GM18868 (cell line): ENCODE data around the gene ACBD4.

Source experiments
- ATAC-seq: cut with Tn5 transposase; IDR thresholded peaks from one replicate; pipeline ENCODE4 v1.9.1; 2021; ENCODE audit warnings: mild to moderate bottlenecking, moderate library complexity; ENCODE audit not compliant: unreplicated experiment

Gene ACBD4, protein sequence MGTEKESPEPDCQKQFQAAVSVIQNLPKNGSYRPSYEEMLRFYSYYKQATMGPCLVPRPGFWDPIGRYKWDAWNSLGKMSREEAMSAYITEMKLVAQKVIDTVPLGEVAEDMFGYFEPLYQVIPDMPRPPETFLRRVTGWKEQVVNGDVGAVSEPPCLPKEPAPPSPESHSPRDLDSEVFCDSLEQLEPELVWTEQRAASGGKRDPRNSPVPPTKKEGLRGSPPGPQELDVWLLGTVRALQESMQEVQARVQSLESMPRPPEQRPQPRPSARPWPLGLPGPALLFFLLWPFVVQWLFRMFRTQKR

DNA sequence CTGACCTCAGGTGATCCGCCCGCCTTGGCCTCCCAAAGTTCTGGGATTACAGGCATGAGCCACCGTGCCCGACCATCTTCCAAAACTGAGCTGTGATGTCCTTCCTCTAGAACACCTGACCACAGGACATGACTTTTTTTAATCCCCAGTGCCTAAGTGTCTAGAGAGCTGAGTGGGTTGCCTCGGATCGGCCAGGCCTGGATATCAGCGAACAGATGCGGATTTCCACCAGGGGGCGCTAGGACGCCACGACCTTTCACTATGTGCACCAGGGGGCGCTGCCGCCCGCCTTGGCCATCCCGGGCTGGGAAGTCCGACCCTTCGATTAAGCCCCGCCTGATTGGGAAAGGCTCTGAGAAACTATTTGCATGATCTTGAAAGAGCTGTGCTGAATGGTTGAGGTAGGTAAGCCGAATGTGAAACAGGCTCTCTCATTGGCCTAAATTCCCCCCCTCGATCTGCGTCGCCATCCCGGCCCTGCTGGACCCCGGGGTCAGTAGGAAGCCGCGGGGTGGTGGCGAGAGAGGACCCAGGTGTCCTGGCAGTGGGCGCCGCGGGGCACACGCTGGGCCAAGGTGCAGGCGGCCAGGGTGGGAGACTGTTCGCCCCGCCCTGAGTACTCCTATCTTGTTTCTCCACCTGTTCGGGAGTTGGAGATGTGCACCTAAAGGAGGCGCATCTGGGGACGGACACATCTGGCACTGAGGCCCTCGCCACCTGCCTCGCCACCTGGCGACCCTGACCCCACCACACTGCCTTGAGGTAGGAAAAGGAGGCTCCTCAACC lies at the start of gene ACBD4:
Gene ACBD4, plus strand, starts transcription at position 496 of the 786 bp plus-strand sequence. CDS start 458 bp downstream, outside the sequence.
- peak; percentile 81 for ATAC-seq

DNA sequence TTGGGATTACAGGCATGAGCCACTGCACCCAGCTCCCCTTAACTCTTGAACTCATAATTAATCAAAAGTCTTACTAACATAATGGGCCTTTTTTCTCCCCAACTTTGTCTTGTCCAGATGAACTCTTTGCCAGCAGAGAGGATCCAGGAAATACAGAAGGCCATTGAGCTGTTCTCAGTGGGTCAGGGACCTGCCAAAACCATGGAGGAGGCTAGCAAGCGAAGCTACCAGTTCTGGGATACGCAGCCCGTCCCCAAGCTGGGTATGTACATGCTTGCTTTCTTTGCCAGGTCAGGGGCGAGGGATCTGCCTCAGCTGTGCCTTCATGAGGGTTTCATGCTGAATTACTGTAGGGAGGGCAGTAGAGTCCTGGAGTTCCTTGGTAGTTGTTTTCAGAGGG lies 49.1 kb upstream of the ACBD4 start:
- ATAC-seq, result no peak

DNA sequence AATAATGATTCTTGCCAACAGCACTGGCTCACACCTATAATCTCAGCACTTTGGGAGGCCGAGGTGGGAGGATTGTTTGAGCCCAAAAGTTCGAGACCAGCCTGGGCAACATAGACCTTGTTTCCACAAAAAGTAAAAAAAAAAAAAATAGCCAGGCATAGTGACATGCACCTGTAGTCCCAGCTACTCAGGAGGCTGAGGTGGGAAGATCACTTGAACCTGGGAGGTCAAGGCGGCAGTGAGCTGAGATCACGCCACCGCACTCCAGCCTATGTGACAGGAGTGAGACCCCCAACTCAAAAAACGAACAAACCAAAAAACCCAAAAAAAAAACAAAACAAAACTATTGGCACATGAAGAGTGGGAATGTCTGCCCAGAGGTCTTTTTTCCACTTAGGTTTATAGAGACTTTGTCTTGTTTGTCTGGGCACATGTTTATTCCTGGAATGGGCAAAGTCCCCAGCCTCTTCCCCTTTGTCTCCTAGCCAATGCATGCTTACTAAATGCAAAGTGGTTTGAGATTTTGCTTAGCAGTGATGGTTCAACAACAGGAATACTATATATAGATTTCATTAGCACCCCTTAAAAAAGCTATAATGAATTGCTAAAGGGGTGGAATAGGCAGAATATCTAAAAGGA lies 48.5 kb upstream of the ACBD4 start:
- ATAC-seq, result no peak

DNA sequence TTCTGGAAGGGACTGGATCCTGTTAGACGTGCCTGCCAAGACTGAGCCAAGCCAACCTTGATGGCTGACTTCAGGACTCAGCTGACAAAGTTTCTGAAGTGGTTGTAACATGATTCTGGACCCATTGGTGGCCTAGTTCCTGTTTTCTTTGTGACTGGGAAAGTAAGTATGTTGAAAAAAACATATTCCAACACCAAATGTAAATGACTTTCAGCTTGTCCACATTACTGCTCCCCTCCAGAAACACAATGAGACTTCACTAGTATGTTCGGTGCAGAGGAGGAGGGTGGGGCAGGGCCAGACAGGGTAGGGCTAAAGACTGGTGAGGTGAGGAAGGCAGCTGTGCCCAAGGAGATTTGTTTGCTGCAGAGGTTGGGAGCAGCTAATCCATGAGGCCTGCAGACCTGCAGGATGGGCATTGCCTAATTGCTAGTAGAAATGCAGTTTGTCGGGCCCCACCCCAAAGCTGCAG lies 47.9 kb upstream of the ACBD4 start:
- no peak for ATAC-seq

DNA sequence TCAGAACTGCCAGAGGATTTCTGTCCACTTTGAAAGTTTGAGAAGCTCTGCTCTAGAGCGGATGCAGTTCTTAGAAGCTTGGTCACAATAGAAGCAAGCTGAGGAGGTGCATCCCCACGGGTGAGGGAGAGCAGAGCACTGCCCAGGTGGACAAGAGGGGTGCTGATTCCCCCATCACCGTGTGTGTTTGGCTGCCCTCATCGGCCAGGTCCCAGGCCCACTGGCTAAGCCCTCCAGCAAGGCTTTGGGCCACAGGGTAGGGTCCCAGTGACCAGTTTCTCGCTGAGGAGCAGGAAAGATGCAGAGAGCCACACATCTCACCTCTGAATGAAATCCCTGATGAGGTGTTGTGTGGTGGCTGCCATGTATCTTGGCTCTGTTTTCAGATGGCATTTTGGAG lies 47.5 kb upstream of the ACBD4 start:
- no peak for ATAC-seq

DNA sequence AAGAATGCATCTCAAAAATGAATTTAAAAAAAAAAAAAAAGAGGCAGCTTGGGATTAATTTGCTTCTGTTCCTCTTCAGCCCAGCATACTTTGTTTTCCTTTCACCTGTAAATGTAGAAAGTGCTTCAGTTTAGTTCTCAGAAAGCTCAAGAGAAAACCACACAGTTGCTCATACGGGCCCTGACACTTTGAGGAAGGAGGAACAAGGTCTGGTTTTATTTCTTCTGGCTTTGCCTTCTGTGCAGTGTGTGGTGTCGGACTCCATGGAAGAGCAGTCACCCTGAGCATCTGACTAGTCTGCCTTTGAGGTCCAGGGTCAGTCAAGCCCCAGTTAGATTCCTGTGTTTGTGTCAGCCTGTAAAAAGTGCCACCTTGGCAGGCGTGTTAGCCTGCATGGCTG lies 46.7 kb upstream of the ACBD4 start:
- no peak for ATAC-seq

DNA sequence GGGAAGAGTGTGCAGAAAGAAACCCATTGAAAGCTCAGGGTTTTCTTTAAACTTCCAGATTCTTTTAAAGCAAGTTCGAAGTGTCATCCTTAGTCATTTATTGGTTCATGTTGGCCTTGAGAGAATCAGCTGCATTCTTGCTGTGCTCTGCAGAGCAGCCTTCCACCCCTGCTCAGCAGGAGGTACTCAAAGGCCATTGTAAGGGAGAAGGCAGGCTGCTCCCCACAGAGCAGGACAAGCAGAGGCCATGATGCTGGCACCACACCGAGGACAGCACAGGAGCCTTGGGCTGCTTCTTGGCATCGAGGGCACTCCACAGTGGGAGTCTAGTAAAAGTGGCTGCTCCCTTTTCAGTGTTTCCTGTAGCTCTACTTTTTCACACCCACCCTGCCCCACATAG lies 44.8 kb upstream of the ACBD4 start:
- no peak for ATAC-seq

DNA sequence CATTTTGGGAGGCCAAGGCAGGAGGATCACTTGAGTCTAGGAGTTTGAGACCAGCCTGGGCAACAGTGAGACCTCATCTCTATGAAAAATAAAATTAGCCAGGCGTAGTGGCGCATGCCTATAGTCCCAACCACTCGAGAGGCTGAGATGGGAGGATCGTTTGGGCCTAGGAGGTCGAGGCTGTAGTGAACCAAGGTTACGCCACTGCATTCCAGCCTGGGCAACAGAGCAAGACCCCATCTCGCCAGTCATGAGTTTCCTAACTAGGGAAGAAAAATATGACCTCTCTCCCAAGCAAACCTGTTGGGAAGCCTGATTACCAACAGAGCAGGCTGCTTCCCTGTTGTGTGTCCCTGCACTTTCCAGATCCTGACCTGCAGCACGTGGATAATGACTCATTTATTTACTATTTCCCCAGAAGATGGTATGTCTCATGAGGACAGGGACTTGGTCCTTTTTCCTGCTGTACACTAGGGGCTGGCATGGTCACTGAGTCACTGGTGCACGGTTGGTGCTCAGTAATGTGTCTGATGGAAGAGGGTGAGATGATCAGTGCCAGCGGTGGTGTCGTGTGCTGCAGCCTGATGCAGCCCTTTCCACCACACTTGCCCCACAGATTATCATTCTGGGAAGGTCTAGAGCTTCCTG lies 43.6 kb upstream of the ACBD4 start:
- ATAC-seq, result no peak

DNA sequence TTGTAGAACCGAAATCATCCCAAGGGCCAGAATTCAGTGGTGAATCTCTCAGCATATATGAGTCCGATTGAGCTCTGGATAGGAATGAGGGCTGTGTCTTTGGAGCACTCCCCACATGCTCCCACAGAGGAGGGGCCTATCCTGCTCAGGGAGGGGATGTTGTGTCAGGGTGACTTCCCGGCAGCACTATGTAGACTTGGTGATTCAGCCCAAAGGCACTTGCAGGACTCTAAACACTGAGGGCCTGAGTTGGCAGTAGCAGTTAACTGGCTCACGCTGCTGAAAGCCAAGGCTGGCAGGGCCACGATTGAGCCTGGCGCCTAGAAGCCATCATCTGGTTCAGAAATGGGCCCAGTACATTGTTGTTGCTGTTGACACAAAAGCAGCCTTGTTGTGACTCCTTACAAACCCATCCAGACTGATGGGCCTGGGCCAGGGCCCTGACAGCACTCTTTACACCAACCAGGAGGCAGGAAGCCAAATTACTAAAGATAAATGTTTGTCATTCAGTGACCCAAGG lies 42.5 kb upstream of the ACBD4 start:
- ATAC-seq, result no peak

DNA sequence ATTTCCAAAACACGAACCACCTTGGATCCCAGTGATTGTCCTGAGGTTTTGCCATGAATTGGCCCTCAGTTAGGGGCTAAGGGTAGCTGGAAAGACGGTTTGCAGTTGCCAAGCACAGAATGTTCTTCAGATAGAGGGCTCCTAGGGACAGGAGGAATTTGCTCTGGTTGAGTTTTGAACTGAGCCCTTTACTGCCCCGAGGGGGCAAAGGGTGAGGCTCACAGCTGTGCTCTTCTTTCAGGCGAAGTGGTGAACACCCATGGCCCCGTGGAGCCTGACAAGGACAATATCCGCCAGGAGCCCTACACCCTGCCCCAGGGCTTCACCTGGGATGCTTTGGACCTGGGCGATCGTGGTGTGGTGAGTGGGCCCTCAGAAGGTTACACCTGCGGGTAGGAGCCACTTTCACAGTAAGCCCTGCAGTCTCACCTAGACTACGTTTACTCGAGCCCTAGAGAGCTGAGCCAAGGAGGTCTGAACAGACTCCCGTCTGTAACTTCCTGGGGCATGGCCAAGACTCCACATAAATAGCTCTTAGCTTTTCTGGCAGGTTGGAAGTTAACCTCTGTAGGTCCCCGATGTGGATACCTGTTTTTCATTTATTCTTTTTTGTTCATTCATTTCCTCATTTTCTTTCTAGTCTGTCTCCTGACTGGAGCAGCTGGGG lies 41.9 kb upstream of the ACBD4 start:
- ATAC-seq, result no peak

DNA sequence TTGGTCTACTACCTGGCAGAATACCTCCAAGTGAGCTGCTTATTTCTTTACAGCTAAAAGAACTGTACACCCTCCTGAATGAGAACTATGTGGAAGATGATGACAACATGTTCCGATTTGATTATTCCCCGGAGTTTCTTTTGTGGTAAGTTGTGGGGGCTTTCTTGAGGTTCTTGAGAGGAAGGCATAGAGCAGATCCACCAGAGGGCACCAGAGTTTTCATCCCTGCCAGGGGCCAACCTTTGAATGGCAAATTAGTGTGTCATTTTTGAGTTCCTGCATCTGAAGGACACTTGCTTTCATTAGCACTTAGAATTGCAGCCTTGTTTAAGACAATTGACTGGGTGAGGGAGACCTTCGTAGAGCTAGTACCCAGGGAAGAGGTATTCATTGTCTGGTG lies 39.3 kb upstream of the ACBD4 start:
- ATAC-seq, result no peak

DNA sequence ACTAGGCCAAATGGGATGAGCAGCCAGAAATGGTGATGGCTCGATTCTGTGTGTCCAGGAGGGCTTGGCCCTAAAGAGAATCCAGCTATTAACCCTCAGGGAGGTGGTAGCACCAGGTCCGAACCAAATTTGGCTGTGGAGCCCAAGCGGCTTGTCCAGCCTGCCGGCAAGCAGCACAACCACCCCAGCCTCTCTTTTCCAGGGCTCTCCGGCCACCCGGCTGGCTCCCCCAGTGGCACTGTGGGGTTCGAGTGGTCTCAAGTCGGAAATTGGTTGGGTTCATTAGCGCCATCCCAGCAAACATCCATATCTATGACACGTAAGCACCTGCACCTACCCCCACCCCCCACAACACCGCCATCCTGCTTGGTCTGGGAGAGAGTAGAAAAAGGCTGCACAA lies 38.6 kb upstream of the ACBD4 start:
- no peak for ATAC-seq

DNA sequence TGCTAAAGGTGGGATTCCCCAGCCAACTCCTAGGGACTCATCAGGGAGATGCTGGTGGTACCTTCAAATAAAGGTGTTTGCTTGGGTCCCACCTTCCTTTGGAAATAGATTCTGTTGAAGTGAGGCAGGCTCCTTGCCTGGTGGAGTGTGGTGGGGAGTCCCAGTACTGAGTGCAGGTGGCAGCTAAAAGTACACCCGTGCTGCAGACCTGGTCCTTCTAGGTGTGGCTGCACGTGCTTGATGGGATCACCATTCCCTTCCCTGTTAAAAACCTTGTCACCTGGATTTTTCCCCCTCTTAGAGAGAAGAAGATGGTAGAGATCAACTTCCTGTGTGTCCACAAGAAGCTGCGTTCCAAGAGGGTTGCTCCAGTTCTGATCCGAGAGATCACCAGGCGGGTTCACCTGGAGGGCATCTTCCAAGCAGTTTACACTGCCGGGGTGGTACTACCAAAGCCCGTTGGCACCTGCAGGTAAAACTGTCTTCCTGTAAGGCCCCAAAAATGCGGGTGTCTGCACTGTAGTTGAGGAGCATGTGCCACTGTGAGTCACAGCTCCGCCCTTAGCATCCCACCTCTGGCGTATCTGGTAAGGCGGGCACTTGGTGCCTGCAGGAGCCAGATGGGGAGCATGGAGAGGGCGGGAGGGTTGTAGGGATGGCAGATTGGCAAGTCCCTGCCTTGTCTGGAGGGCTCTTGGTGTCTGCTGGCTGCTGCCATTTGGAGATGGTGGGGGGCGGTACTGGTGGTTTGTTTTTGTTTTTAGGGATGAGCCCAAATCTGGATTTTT lies 37.2 kb upstream of the ACBD4 start:
- ATAC-seq, result no peak

DNA sequence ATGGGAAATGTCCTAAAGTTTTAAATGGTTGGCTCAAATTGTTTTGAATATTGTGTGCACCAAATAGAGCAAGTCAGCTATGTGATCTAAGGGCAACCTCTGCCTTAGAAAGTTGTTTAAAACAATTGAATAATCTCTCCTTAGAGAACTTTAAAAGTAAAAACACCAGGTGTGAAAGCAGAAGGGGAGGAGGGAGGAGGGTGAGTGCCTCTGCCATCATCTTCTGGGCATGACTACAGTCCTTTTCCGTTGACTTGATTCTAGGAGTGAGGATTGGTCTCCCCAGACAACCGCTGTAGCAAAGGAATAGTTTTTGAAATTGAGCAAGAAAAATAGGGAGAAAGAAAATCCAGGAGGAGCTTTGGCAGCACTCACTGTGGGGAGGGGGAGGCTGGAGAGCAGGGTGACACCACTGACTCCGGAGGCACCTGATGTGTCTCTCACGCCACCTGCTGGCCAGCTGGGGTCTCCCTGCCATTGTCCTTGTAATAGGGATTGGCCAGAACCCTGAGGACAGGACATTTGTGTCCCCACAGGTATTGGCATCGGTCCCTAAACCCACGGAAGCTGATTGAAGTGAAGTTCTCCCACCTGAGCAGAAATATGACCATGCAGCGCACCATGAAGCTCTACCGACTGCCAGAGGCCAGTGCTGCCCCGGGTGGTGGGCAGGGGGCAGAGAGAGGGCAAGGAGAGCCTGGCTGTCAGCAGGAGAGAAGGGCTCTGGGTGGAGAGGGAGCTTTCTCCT lies 36.4 kb upstream of the ACBD4 start:
- ATAC-seq, result no peak

DNA sequence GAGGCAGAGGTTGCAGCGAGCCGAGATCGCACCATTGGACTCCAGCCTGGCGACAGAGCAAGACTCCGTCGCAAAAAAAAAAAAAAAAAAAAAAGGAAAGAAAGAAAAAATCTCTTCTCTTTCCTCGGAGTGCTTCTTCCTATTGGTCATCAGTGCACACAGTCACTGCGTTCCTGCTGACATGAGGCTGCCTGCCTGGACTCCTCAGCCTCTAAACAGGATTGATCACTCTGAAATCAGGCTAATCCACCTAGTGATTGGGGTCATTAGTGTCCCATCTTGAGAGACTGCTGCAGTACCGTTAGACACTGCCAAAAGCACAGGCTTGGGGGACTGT lies 34.0 kb upstream of the ACBD4 start:
- no peak for ATAC-seq

DNA sequence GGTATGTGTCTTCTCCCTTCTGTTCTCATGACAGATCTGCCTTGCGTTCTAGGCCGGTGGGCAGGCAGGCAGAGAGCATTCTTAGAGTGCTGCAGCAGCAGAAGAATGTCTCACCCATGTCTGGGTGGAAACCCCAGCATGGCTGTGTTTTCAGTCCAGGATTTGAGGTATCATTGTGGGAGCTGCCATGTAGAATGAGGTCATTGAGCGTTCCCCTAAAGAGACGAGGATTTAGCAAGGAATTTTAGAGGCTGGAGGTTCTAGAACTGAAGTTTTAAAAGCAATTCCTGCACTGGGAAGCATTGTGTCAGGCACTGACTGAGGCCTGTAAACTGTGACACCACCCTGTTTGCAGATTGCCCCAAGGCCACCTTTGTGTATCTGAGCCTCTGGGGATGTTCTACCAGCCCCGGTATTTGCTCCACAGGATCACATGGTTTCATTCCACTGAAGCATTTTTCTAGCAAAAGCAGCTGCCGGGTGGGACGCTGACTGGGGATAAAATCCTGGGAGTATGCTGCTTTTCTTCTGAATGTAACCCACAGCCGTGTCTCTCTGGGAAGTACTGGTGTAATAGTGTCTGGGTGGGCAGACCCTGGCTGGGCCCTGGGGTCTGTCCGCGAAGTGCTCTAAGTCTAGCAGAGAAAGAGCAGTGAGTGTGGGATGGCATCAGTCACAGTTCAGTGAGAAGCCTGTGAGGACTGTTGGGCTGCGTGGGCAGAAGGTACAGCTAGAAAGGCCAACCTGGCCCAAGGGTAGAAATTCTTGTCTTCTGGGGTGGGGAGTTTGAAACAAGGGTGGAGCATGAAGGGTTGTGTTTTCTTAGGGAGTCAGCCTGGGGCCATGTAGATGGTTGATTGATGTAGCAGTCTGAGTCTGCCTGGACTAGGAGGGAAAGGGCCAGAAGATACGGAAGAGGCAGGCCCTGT lies 33.3 kb upstream of the ACBD4 start:
- ATAC-seq, result no peak

DNA sequence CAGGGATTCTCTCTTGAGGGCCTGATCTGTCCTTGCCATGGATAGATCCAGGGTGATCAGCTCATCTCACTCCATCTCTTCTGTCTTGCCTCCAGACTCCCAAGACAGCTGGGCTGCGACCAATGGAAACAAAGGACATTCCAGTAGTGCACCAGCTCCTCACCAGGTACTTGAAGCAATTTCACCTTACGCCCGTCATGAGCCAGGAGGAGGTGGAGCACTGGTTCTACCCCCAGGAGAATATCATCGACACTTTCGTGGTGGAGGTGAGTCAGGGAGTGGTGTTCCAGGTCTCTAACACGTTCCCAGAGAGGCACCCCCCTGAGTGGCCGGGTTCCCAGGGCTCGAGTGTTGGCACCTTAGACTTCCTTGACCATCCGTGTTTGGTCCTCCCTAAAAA lies 32.6 kb upstream of the ACBD4 start:
- no peak for ATAC-seq

DNA sequence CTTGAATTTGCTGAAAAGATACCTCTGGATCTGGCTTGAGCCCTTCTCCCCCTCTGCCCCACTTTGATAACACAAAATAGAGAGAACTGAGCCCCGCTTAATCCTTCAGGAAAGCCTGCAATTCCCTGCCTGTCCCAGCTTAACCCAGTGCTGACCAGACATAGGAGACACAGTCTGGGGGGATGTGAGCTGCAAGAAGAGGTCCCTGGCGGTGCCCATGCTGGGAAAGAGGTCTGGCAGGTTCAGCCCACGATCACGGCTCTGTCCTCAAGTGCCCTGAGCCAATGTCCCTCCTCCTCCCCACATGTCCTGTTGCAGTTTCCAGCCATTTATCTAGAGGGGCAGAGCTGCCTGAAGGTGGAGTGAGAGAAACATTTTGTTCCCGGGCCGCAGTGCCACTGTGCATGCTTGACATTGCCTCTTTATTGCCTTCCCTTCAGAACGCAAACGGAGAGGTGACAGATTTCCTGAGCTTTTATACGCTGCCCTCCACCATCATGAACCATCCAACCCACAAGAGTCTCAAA lies 32.2 kb upstream of the ACBD4 start:
- no peak for ATAC-seq
